GM18907 (cell line): ENCODE results near the gene RIOK2.
"Not testable (repeated sequence)": the region's sequence is repeated elsewhere in the genome, so short reads cannot be mapped to it uniquely, and the experiment has no call there.

Experiments used
- ATAC-seq: cut with Tn5 transposase; IDR thresholded peaks from one replicate; pipeline ENCODE4 v1.9.1; 2021; ENCODE audit warnings: mild to moderate bottlenecking, moderate library complexity; ENCODE audit not compliant: unreplicated experiment

RIOK2 gene

GRCh38 chr5:97171703-97172102, 11.3 kb downstream of the RIOK2 start:
- ATAC-seq, result no peak

- peak; percentile 63 for ATAC-seq
These were observed 15.6 kb downstream of the RIOK2 start for GRCh38 chr5:97167435-97167834.

- no peak for ATAC-seq
These were observed 17.3 kb downstream of the RIOK2 start for GRCh38 chr5:97165726-97166125.

GRCh38 chr5:97164846-97165245, 18.2 kb downstream of the RIOK2 start:
- no peak for ATAC-seq

GRCh38 chr5:97163790-97164285, 19.2 kb downstream of the RIOK2 start:
- ATAC-seq, result no peak

- no peak for ATAC-seq
These were observed 19.7 kb downstream of the RIOK2 start for GRCh38 chr5:97163360-97163764.

- ATAC-seq, result peak; percentile 55
These were observed 21.0 kb downstream of the RIOK2 start for GRCh38 chr5:97162045-97162444.

GRCh38 chr5:97157689-97158088, 25.4 kb downstream of the RIOK2 start:
- no peak for ATAC-seq

GRCh38 chr5:97151370-97151769, 31.7 kb downstream of the RIOK2 start:
- no peak for ATAC-seq

GRCh38 chr5:97150401-97150800, 32.6 kb downstream of the RIOK2 start:
- ATAC-seq, result no peak

GRCh38 chr5:97149709-97150108, 33.3 kb downstream of the RIOK2 start:
- no peak for ATAC-seq

GRCh38 chr5:97148288-97148687, 34.8 kb downstream of the RIOK2 start:
- ATAC-seq, result no peak

- no peak for ATAC-seq
These were observed 39.3 kb downstream of the RIOK2 start for GRCh38 chr5:97143704-97144103.

- peak; percentile 87 for ATAC-seq
These were observed 40.4 kb downstream of the RIOK2 start, which contains the start of gene LIX1 for GRCh38 chr5:97142521-97143254. Gene LIX1 (minus strand): TSS chr5:97142611. CDS start chr5:97142576, 35 bp downstream.

GRCh38 chr5:97141539-97141938, 41.5 kb downstream of the RIOK2 start:
- no peak for ATAC-seq

GRCh38 chr5:97141031-97141430, 42.0 kb downstream of the RIOK2 start:
- no peak for ATAC-seq

GRCh38 chr5:97140250-97140649, 42.8 kb downstream of the RIOK2 start:
- not testable (repeated sequence) for ATAC-seq

GRCh38 chr5:97136475-97136874, 46.6 kb downstream of the RIOK2 start:
- ATAC-seq, result no peak

- ATAC-seq, result no peak
These were observed 47.2 kb downstream of the RIOK2 start for GRCh38 chr5:97135868-97136267.

GRCh38 chr5:97134634-97135033, 48.4 kb downstream of the RIOK2 start:
- no peak for ATAC-seq

- ATAC-seq, result no peak
These were observed 49.9 kb downstream of the RIOK2 start for GRCh38 chr5:97133101-97133500.

- no peak for ATAC-seq
These were observed 51.1 kb downstream of the RIOK2 start for GRCh38 chr5:97131921-97132320.
